Stimulated activated CD8-positive, alpha-beta memory T cell treated with anti-CD3 and anti-CD28 coated beads, Interleukin-15, amount 100 ng/mL, for 1 hour (primary cell): ENCODE results near the gene KLF4.
"Not testable (repeated sequence)": the region's sequence is repeated elsewhere in the genome, so short reads cannot be mapped to it uniquely, and the experiment has no call there.

ENCODE experiments used
- DNase-seq: peaks from one replicate; pipeline ENCODE4 v3.0.0-alpha.2; 2020; ENCODE audit warnings: low read depth

KLF4 gene

GRCh38 chr9:107489687-107490605 is at the start of gene KLF4:
KLF4 (minus strand) TSS chr9:107489769; CDS start chr9:107489172, 597 bp downstream.
- no peak for DNase-seq

- no peak for DNase-seq
Measured at GRCh38 chr9:107536462-107536861, 46.9 kb upstream of the KLF4 start.

- DNase-seq, result no peak
Measured at GRCh38 chr9:107534510-107535078, 45.0 kb upstream of the KLF4 start.

GRCh38 chr9:107530679-107531078 is 41.1 kb upstream of the KLF4 start:
- no peak for DNase-seq

- DNase-seq, result no peak
Measured at GRCh38 chr9:107528686-107529085, 39.1 kb upstream of the KLF4 start.

GRCh38 chr9:107523539-107523938 is 34.0 kb upstream of the KLF4 start:
- no peak for DNase-seq

- DNase-seq, result no peak
Measured at GRCh38 chr9:107520186-107520585, 30.6 kb upstream of the KLF4 start.

- no peak for DNase-seq
Measured at GRCh38 chr9:107518037-107518807, 28.7 kb upstream of the KLF4 start.

- no peak for DNase-seq
Measured at GRCh38 chr9:107513464-107514100, 24.0 kb upstream of the KLF4 start.

- no peak for DNase-seq
Measured at GRCh38 chr9:107504585-107505455, 15.3 kb upstream of the KLF4 start.

- DNase-seq, result no peak
Measured at GRCh38 chr9:107502464-107502863, 12.9 kb upstream of the KLF4 start.

- DNase-seq, result not testable (repeated sequence)
Measured at GRCh38 chr9:107500421-107501200, 11.0 kb upstream of the KLF4 start.

- DNase-seq, result no peak
Measured at GRCh38 chr9:107496976-107497375, 7.4 kb upstream of the KLF4 start.

GRCh38 chr9:107492381-107492970 is 2.9 kb upstream of the KLF4 start:
- no peak for DNase-seq

- DNase-seq, result no peak
Measured at GRCh38 chr9:107491081-107492053, 1.8 kb upstream of the KLF4 start.

- DNase-seq, result not testable (repeated sequence)
Measured at GRCh38 chr9:107490606-107490970, 1.0 kb upstream of the KLF4 start.

- no peak for DNase-seq
Measured at GRCh38 chr9:107489144-107489673, 360 bp downstream of the KLF4 start.

- no peak for DNase-seq
Measured at GRCh38 chr9:107488375-107489143, 1.0 kb downstream of the KLF4 start.
